HepG2 (cell line): ENCODE measurements around the gene TRNT1. TPM values are rescaled to one million over a fixed set of nuclear protein-coding genes. Genes with fewer than 3 reads are reported as not detected.

Source experiments
- ATAC-seq: fragments of 200-7000 bp; cut with Tn5 transposase; 3 replicates; pipeline ENCODE4 v1.9.1; 2020; ENCODE audit warnings: mild to moderate bottlenecking, moderate library complexity
- Bru-seq: library from RNA; stranded (reverse); fragments of 400-500 nt; gene quantifications from one replicate; lab custom pipeline; 2021; lab: Mats Ljungman, UMichigan
- BruChase-seq, 2 experiments: library from RNA; stranded (reverse); fragments of 400-500 nt; gene quantifications; one replicate each; lab custom pipeline; 2021; lab: Mats Ljungman, UMichigan
- BruUV-seq: library from RNA; stranded (reverse); fragments of 400-500 nt; replicated peaks from 2 replicates; lab custom pipeline; 2021; lab: Mats Ljungman, UMichigan
- CTCF ChIA-PET: fragments of 300-600 bp; formaldehyde crosslinking; extraction: SDS; loops from one replicate; lab custom pipeline; 2021; ENCODE audit warnings: low total read pairs, inconsistent platforms, low intra/inter-chr PET ratio; lab: Yijun Ruan, JAX
- POLR2A ChIA-PET: fragments of 350-600 bp; sonication (Branson Sonifier 250); formaldehyde crosslinking; loops from one replicate; lab custom pipeline; 2020; ENCODE audit warnings: antibody characterized with exemption, inconsistent platforms; lab: Yijun Ruan, JAX
- DNase-seq: peaks from one replicate; pipeline ENCODE4 v3.0.0-alpha.2; 2015; ENCODE audit warnings: low spot score
- FAIRE-seq: peaks from 3 replicates; lab custom pipeline; 2011; peaks lifted over from hg19 to GRCh38; lab: Jason Lieb, UNC
- H2AFZ ChIP-seq: one replicate; pipeline ENCODE4 v1.6.1; 2011; ENCODE audit warnings: low read length, inconsistent platforms
- H3K27ac ChIP-seq: fragments of 300-600 bp; 3 replicates; pipeline ENCODE4 v1.8.0; 2011; ENCODE audit warnings: mixed run types, mild to moderate bottlenecking, mixed read lengths, low read length, inconsistent platforms; ENCODE audit not compliant: insufficient read depth; ENCODE audit errors: extremely low read length
- H3K27me3 ChIP-seq, 2 experiments: fragments of 200-600 bp in 1 of 2; 2 replicates in 1 of 2; 3 replicates in 1 of 2; pipeline versions ENCODE4 v1.6.0 to v1.8.0; 2011; ENCODE audit warnings: low read length in 2 of 2, mild to moderate bottlenecking in 2 of 2, moderate library complexity in 2 of 2, inconsistent platforms in 1 of 2; ENCODE audit not compliant: insufficient read depth in 2 of 2, control insufficient read depth in 1 of 2
- H3K36me3 ChIP-seq, 2 experiments: fragments of 200-600 bp in 1 of 2; replicated peaks in 1 of 2; 2 replicates in 1 of 2; 3 replicates in 1 of 2; pipeline versions ENCODE4 v1.5.1 to v1.8.0; 2011; ENCODE audit warnings: low read length in 2 of 2, inconsistent platforms in 1 of 2; ENCODE audit not compliant: insufficient read depth in 2 of 2, control insufficient read depth in 1 of 2
- H3K4me1 ChIP-seq: 2 replicates; pipeline ENCODE4 v1.5.1; 2012; ENCODE audit warnings: low read length, inconsistent platforms; ENCODE audit not compliant: insufficient read depth
- H3K4me2 ChIP-seq: 2 replicates; pipeline ENCODE4 v1.6.0; 2011; ENCODE audit warnings: low read depth, low read length, inconsistent platforms
- H3K4me3 ChIP-seq, 3 experiments: fragments of 200-600 bp in 1 of 3; sonication (generic), shearing (Covaris generic) in 1 of 3; replicated peaks in 1 of 3; 2 replicates each; pipeline ENCODE4 v1.5.1; 2011 to 2016; ENCODE audit warnings: low read length in 3 of 3, inconsistent platforms in 2 of 3, low read depth in 2 of 3, mild to moderate bottlenecking in 2 of 3, control low read depth in 1 of 3, mixed read lengths in 1 of 3; ENCODE audit not compliant: insufficient read depth in 1 of 3
- H3K79me2 ChIP-seq: one replicate; pipeline ENCODE4 v1.6.1; 2011; ENCODE audit warnings: low read length, inconsistent platforms; ENCODE audit not compliant: insufficient read depth
- H3K9ac ChIP-seq: 2 replicates; pipeline ENCODE4 v1.6.0; 2011; ENCODE audit warnings: mild to moderate bottlenecking, low read depth, low read length, inconsistent platforms; ENCODE audit not compliant: insufficient read depth
- H3K9me3 ChIP-seq: 2 replicates; pipeline ENCODE4 v1.5.1; 2012; ENCODE audit warnings: mild to moderate bottlenecking, low read length
- H4K20me1 ChIP-seq: 2 replicates; pipeline ENCODE4 v1.6.0; 2011; ENCODE audit warnings: inconsistent platforms, mild to moderate bottlenecking, low read length, moderate library complexity; ENCODE audit not compliant: insufficient read depth
- CEBPG ChIP-seq: IDR thresholded peaks from 2 replicates; pipeline ENCODE4 v1.6.1; 2016
- DMAP1 ChIP-seq: IDR thresholded peaks from 2 replicates; pipeline ENCODE4 v1.6.1; 2016
- KMT2B ChIP-seq: IDR thresholded peaks from 2 replicates; pipeline ENCODE4 v1.6.1; 2016; ENCODE audit warnings: missing genetic modification reagents, missing compliant biosample characterization
- NCOA1 ChIP-seq: sonication (generic); formaldehyde crosslinking; IDR thresholded peaks from 2 replicates; pipeline ENCODE4 v1.9.0; 2021; ENCODE audit warnings: missing genetic modification reagents
- NFKBIZ ChIP-seq: IDR thresholded peaks from 2 replicates; pipeline ENCODE4 v1.6.1; 2018; ENCODE audit warnings: missing genetic modification reagents, missing compliant biosample characterization
- PAX8 ChIP-seq: sonication (generic); formaldehyde crosslinking; IDR thresholded peaks from 2 replicates; pipeline ENCODE4 v1.8.0; 2022; ENCODE audit warnings: mild to moderate bottlenecking, missing genetic modification reagents, borderline replicate concordance
- RBAK ChIP-seq: sonication (generic); formaldehyde crosslinking; IDR thresholded peaks from 2 replicates; pipeline ENCODE4 v1.5.1; 2020; ENCODE audit warnings: mild to moderate bottlenecking, missing genetic modification reagents
- SMAD9 ChIP-seq: sonication (generic); formaldehyde crosslinking; IDR thresholded peaks from 2 replicates; pipeline ENCODE4 v1.5.1; 2020; ENCODE audit warnings: mild to moderate bottlenecking, missing genetic modification reagents
- SP5 ChIP-seq: IDR thresholded peaks from 2 replicates; pipeline ENCODE4 v1.6.1; 2016; ENCODE audit warnings: low read depth, borderline replicate concordance
- TRIM24 ChIP-seq: sonication (generic); formaldehyde crosslinking; IDR thresholded peaks from 2 replicates; pipeline ENCODE4 v1.8.0; 2022; ENCODE audit warnings: mild to moderate bottlenecking, missing genetic modification reagents
- ZFX ChIP-seq: sonication (generic); formaldehyde crosslinking; IDR thresholded peaks from 2 replicates; pipeline ENCODE4 v1.4.0; 2020; ENCODE audit warnings: mild to moderate bottlenecking, low read depth, missing genetic modification reagents, moderate library complexity
- ZKSCAN1 ChIP-seq: fragments of 150-350 bp; IDR thresholded peaks from 2 replicates; pipeline ENCODE4 v1.6.1; 2014; ENCODE audit warnings: low read length
- ZNF616 ChIP-seq: sonication (generic); formaldehyde crosslinking; IDR thresholded peaks from 2 replicates; pipeline ENCODE4 v1.5.0; 2020; ENCODE audit warnings: low read depth, mild to moderate bottlenecking, missing genetic modification reagents
- ZNF83 ChIP-seq: sonication (generic); formaldehyde crosslinking; IDR thresholded peaks from 2 replicates; pipeline ENCODE4 v1.4.0; 2020; ENCODE audit warnings: missing genetic modification reagents, mild to moderate bottlenecking, borderline replicate concordance
- ZSCAN12 ChIP-seq: sonication (generic); formaldehyde crosslinking; IDR thresholded peaks from 2 replicates; pipeline ENCODE4 v1.9.0; 2021; ENCODE audit warnings: mild to moderate bottlenecking, missing genetic modification reagents
- WGBS: methylation state at CpG from one replicate; pipeline ENCODE4 v1.1.6; 2017; ENCODE audit warnings: low lambda C conversion rate; 5-methylcytosine and 5-hydroxymethylcytosine counted together
- in situ Hi-C: cut with HindIII; loops from 2 replicates; pipeline ENCODE4 v1.10.0; 2017; ENCODE audit warnings: low pct_unique_long_range_greater_than_20kb; ENCODE audit not compliant: extremely low pct_ligation_motif_present
- intact Hi-C: fragments of 100-400 bp; cut with micrococcal nuclease; formaldehyde crosslinking; loops from one replicate; pipeline ENCODE4 v1.10.0; 2022; ENCODE audit not compliant: unreplicated experiment
- long read RNA-seq, 2 experiments: library from RNA in 1 of 2; library from polyadenylated mRNA in 1 of 2; stranded (forward) in 1 of 2; unstranded in 1 of 2; transcript quantifications; one replicate each; pipeline ENCODE4 v2.0.0, GENCODE V29; 2019 to 2022
- polyA minus RNA-seq, 3 experiments: library from RNA; depleted of rRNA, polyadenylated mRNA; stranded (reverse); fragments of >200 nt; gene quantifications; 2 replicates each; pipeline ENCODE4 v1.2.3, GENCODE V29; 2011; ENCODE audit warnings: low replicate concordance in 1 of 3
- polyA plus RNA-seq, 8 experiments: library from polyadenylated mRNA; depleted of rRNA in 3 of 8; stranded (reverse) in 7 of 8; unstranded in 1 of 8; fragments of >200 nt; fragmentation: Illumina TruSeq in 4 of 8; extraction: Trizol in 4 of 8; gene quantifications; 2 replicates each; pipeline versions ENCODE4 v1.2.1 to v1.2.3, GENCODE V29; 2011 to 2016; ENCODE audit warnings: low read depth in 4 of 8, missing spikeins in 1 of 8, mixed read lengths in 1 of 8; ENCODE audit not compliant: insufficient read depth in 1 of 8
- total RNA-seq, 5 experiments: library from RNA; depleted of rRNA; stranded (reverse); fragments of >200 nt; fragmentation: Illumina TruSeq; extraction: Trizol; gene quantifications; 2 replicates each; pipeline ENCODE4 v1.2.3, GENCODE V29; 2016; ENCODE audit warnings: low read depth in 1 of 5
- TF ChIP-seq, protein P1 (sequence below): sonication (generic); formaldehyde crosslinking; IDR thresholded peaks from 2 replicates; pipeline ENCODE4 v1.9.0; 2022; ENCODE audit warnings: low read depth, missing genetic modification reagents

The TRNT1 gene
- total RNA-seq (2016; rRNA removed; fragmentation: Illumina TruSeq; extraction: Trizol), result 27.7 and 31.1 TPM in 2 replicates
- 29.0 and 32.0 TPM in 2 replicates for total RNA-seq (2016; cell fraction: cytosol; rRNA removed; fragmentation: Illumina TruSeq; extraction: Trizol; ENCODE audit: low read depth)
- total RNA-seq (2016; cell fraction: insoluble cytoplasmic fraction; rRNA removed; fragmentation: Illumina TruSeq; extraction: Trizol), result 28.7 and 29.8 TPM in 2 replicates
- 13.4 and 16.4 TPM in 2 replicates for total RNA-seq (2016; cell fraction: membrane; rRNA removed; fragmentation: Illumina TruSeq; extraction: Trizol)
- total RNA-seq (2016; cell fraction: nucleus; rRNA removed; fragmentation: Illumina TruSeq; extraction: Trizol), result 49.9 and 50.1 TPM in 2 replicates
- polyA plus RNA-seq (2011; rRNA removed), result 7.5 and 9.4 TPM in 2 replicates
- polyA plus RNA-seq (2011; cell fraction: cytosol; rRNA removed), result 2.2 and 3.0 TPM in 2 replicates
- polyA plus RNA-seq (2011; cell fraction: nucleus; rRNA removed), result 14.8 and 17.3 TPM in 2 replicates
- polyA plus RNA-seq (2012), result 15.2 and 18.1 TPM in 2 replicates
- polyA plus RNA-seq (2016; cell fraction: cytosol; fragmentation: Illumina TruSeq; extraction: Trizol; ENCODE audit: low read depth), result 5.3 and 7.1 TPM in 2 replicates
- polyA plus RNA-seq (2016; cell fraction: insoluble cytoplasmic fraction; fragmentation: Illumina TruSeq; extraction: Trizol; ENCODE audit: low read depth), result 30.3 and 34.3 TPM in 2 replicates
- polyA plus RNA-seq (2016; cell fraction: membrane; fragmentation: Illumina TruSeq; extraction: Trizol; ENCODE audit: low read depth), result 10.1 and 10.6 TPM in 2 replicates
- polyA plus RNA-seq (2016; cell fraction: nucleus; fragmentation: Illumina TruSeq; extraction: Trizol; ENCODE audit: insufficient read depth, low read depth), result 45.5 and 47.6 TPM in 2 replicates
- 12.0 and 20.5 TPM in 2 replicates for polyA minus RNA-seq (2011; rRNA and poly(A)+ RNA removed; ENCODE audit: low replicate concordance)
- 5.1 and 5.2 TPM in 2 replicates for polyA minus RNA-seq (2011; cell fraction: cytosol; rRNA and poly(A)+ RNA removed)
- 58.9 and 61.8 TPM in 2 replicates for polyA minus RNA-seq (2011; cell fraction: nucleus; rRNA and poly(A)+ RNA removed)
- Bru-seq, nascent RNA, result percentile 92 among the genes with signal in this experiment
- BruChase-seq, experiment 1, labeled RNA remaining after a 6-hour chase, result percentile 73 among the genes with signal in this experiment
- BruChase-seq, experiment 2, labeled RNA remaining after a 2-hour chase, result percentile 77 among the genes with signal in this experiment
- long read RNA-seq, experiment 1, transcript TRNT1-201 (8 exons, 2,276 nt), result major isoform, 12 of 22 reads
- long read RNA-seq, experiment 1, partial matches to known transcripts, result 5 of 22 reads
- long read RNA-seq, experiment 1, other reads (novel, unspliced or antisense), result 4 of 22 reads
- long read RNA-seq, experiment 2, partial matches to known transcripts, result 6 of 24 reads
- long read RNA-seq, experiment 2, other reads (novel, unspliced or antisense), result 11 of 24 reads

DNA sequence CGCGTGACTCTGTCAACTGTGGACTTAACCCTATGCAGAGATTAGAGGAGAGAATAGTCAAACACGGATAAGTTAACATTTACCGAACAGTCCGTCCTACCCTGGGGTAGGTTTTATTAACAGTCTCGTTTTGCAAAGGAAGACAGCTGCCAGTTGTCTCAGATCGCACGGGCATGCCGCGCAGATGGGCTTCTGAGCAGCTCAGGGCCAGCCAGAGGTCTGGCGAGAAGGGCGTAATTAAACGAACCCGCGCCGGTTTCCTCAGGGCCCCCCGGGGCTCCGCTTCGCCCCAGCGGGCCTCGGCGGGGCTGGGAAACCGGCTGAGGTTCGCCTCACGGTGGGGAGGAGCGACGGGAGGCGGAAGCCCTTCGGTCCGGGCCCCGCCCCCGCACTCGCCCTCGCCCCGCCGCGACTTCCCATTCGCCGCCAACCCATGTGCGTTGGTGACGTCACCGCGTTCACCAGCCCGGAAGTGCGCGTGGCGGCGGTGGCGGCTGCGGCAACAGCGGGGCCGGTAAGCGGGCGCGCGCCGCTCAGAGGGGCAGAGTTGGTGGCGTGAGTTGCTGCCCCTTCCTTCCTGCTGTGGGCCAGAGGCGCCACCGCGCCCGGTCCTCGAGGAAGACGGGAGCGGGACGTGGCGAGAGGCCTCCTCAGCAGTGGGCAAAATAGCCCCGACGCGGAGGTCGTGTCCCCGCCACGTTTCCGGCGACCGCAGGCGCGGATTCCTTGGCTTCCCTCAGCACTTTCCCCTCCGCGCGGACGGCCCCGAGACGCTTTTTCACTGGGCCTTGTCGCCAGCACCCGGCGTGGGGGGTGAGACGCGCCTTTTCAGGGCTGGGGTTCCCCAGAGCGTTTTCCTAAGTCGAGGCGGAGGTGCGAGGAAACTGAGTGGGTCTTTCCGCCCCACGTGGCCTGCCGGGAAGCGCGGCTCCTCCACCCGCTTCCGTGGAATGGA is at the start of gene TRNT1:
TRNT1 (plus strand) TSS at position 464 of the 955 bp plus-strand sequence. CDS start 2,101 bp downstream, outside the sequence.
- H3K9me3 ChIP-seq, result no peaks in the 10 kb centered on the region
- FAIRE-seq (no peak), DNase-seq (peak; percentile 84), ATAC-seq (peak; percentile 97)
- in situ Hi-C loops (no loop called here), intact Hi-C loops (loop anchor here (1.0 kb wide), 1 partner anchor 53 kb away; the partner anchor contains the start of gene CRBN)
- under 1% methylated on average over 20 of the region's 100 CpGs for WGBS
- H3K36me3 ChIP-seq, result peaks cover 7 to 19% of the 10 kb centered on the region in 2 experiments; a peak in 3 of 5 replicates
- H3K79me2 ChIP-seq, result peaks cover 22% of the 10 kb centered on the region
- H3K27ac ChIP-seq, result peak within 1 kb of the TSS; percentile 77
- H3K4me2 ChIP-seq, result peak within 1 kb of the TSS; percentile 83
- peak within 1 kb of the TSS; percentile 79 to 99 (median 91) for H3K4me3 ChIP-seq
- BruUV-seq, result no TSS peak
- peak within 1 kb of the TSS; percentile 49 for H2AFZ ChIP-seq
- peak within 1 kb of the TSS; percentile 94 for H3K9ac ChIP-seq
- peaks cover 32% of the 10 kb centered on the region for H3K4me1 ChIP-seq
- H3K27me3 ChIP-seq, result no peaks in the 10 kb centered on the region; a peak in 1 of 5 replicates
- ChIA-PET POLR2A (no interaction called here), CTCF (no interaction called here)
- no peaks in the 10 kb centered on the region for H4K20me1 ChIP-seq
- peak; percentile 96 for TF ChIP-seq DMAP1 (CRISPR knock-in tag)
- peak; percentile 92 for TF ChIP-seq ZNF616
- TF ChIP-seq NCOA1 (CRISPR knock-in tag), result no peak
- no peak for TF ChIP-seq ZNF83 (CRISPR knock-in tag)
- TF ChIP-seq CEBPG, result peak; percentile 40
- TF ChIP-seq ZSCAN12 (CRISPR knock-in tag), result no peak
- TF ChIP-seq KMT2B (CRISPR knock-in tag), result peak; percentile 95
- TF ChIP-seq SMAD9 (CRISPR knock-in tag), result peak; percentile 78; the same call in 1 of the 2 replicates
- no peak for TF ChIP-seq TRIM24 (CRISPR knock-in tag)
- TF ChIP-seq RBAK, result no peak
- TF ChIP-seq NFKBIZ (CRISPR knock-in tag), result no peak
- TF ChIP-seq ZFX, result peak; percentile 87
- TF ChIP-seq, protein P1, sequence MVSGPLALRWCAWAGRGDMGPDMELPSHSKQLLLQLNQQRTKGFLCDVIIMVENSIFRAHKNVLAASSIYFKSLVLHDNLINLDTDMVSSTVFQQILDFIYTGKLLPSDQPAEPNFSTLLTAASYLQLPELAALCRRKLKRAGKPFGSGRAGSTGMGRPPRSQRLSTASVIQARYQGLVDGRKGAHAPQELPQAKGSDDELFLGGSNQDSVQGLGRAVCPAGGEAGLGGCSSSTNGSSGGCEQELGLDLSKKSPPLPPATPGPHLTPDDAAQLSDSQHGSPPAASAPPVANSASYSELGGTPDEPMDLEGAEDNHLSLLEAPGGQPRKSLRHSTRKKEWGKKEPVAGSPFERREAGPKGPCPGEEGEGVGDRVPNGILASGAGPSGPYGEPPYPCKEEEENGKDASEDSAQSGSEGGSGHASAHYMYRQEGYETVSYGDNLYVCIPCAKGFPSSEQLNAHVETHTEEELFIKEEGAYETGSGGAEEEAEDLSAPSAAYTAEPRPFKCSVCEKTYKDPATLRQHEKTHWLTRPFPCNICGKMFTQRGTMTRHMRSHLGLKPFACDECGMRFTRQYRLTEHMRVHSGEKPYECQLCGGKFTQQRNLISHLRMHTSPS (CRISPR knock-in tag), result no peak
- TF ChIP-seq ZKSCAN1, result no peak
- TF ChIP-seq SP5, result peak; percentile 22; the same call in 1 of the 2 replicates
- TF ChIP-seq PAX8 (CRISPR knock-in tag), result no peak
